Endothelial cell of hepatic sinusoid (primary cell): ENCODE data around the gene TMEM123.

ENCODE experiments used
- in situ Hi-C: cut with HindIII; loops from 2 replicates; pipeline ENCODE4 v1.10.0; 2017; ENCODE audit warnings: low sequenced_read_pairs

TMEM123 gene

DNA sequence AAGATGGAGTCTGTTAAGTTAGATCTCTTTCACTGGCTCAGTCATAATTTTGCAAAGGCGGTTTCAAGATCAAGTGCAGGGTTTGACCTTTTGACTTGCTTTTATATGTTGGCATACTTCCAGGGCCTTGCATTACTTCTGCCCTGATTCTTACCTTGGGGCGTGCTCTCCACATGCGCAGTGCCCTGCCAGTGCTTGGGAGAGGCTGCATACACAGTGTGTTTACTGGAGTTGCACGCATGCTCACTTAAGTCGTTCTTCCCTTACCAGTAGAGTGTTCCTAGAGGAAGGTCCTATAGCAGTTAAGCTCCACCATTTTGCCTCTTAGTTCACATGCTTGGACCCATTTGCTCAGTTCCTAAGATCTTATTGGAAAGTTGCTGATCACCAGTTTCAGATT lies 21.0 kb upstream of the TMEM123 start:
- in situ Hi-C loops, result no loop called here

DNA sequence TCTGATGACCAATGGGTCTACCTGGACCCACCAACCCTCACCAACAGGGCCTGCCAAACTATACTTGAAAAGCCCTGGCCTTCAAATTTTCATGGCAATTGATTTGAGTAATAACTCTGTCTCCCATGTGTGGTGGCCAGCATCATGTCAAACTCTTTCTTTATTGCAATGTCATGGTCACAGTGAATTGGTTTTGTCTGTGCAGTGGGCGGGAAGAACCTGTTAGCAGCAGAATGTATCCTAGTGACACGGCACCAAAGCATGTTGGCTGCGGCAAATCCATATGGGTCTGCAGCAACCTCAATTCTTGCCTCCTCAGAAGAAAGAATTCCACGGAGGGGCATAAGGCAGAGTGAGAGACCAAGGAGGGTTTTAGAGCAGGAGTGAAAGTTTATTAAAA lies 19.6 kb upstream of the TMEM123 start:
- in situ Hi-C loops, result no loop called here

DNA sequence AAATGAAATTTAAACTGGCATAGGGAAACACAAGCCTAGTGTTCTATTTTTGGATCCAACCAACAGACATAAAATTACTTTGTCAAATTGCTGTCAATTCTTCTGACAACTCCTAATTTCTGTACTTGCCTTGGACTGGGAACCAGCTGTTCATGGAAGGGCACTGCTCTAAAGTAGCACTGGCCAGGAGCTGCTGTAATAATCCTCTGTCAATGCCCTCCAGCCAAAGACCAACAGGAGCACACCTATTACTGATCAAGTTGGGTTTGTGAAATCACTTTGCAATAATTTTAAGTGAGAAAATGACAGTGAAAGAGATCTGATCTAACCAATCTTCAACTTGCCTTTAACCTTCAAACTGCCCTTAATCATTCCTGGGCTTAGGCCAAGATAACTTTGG lies 18.9 kb upstream of the TMEM123 start:
- in situ Hi-C loops, result no loop called here

DNA sequence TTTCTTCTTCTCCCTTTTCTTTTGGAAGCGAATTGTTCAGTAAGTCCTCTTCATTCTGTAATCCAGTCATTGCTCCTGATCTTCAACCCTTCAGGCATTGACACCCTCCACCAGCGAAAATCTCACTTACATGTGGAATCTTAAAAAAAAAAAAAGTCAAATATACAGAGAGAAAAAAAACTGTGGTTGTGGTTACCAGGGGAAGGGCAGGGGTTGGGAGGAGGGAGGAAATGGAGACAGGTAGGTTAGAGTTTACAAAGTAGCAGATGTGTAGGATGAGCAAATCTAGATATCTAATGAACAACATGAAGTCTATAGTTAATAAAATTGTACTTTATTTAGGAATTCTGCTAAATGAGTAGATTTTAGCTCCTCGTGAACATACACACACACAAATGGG lies 17.7 kb upstream of the TMEM123 start:
- in situ Hi-C loops, result no loop called here

DNA sequence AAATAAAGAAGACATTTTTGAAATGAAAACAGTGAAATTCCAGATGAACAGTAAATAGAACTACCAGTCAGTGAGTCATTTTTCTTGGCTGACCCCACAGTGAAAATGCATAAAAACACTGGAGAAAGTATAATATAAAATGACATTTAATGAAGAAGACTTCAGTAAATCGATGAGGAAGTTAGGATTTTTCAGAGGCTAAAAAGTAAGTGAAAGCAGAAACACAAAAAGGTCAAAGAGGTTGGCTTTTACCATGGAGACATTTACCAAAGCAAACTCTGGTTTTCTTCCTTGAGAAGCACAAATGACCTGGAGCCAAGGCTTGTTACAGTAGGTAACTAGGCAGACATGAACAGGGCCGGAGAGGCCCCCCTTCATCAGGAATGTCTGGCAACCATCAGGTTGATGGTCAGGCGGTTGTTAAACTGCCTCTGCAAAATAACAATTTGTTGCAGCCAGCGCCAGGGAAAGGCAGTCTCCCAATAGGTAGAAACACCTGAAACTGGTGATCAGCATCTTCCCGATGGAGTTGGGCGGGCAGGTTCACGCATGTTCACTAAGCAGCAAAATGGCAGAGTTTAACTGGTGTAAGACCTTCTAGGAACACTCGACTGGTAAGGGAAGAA lies 16.7 kb upstream of the TMEM123 start:
- in situ Hi-C loops, result no loop called here

DNA sequence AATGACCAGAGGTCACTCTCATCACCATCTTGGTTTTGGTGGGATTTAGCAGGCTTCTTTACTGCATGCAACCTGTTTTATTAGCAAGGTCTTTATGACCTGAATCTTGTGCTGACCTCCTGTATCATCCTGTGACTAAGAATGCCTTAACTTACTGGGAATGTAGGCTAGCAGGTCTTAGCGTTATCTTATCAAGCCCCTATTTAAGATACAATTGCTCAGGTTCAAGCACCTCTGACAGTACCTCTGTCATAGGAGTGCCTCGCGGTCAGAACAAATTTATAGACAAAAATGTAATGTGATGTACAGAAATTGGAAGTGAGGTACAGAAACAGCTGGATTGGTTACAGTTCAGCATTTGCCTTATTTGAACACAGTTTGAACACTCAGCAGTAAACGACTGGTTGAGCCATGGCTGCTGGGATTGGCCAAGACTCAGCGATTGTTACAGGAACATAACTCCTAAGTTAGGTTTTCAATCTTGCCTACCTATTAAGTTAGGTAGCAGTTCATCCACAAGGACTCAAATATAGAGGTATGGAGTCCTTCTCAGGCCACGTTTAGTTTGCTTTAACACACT lies 16.1 kb upstream of the TMEM123 start:
- in situ Hi-C loops, result no loop called here

DNA sequence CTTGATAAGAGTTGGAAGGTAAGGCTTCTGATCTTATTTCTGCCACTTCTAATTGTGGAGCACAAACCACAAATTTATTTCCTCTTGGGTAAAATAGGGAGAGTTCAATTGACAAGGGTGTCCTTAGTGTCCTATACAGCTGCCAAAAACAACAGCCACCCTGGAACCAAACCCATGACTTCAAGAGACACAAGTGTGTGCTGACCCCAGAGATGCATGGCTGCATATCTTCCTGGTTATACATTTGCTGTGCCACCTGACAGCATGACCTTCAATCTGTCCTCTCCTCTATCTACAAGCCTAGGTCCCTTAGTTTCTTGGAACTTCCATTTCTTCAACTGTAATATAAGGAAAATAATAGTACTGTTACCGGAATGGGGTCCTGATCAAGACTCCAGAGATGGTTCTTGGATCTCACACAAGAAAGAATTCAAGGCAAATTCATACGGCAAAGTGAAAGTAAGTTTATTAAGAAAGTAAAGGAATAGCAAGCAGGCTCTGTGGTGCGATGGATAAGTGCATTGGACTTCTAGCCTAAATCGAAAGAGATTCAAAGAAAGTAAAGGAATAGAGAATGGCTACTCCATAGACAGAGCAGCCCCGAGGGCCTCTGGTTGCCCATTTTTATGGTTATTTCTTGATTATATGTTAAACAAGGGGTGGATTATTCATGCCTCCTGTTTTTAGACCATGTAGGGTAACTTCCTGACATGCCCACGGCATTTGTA lies 15.5 kb upstream of the TMEM123 start:
- in situ Hi-C loops, result no loop called here

DNA sequence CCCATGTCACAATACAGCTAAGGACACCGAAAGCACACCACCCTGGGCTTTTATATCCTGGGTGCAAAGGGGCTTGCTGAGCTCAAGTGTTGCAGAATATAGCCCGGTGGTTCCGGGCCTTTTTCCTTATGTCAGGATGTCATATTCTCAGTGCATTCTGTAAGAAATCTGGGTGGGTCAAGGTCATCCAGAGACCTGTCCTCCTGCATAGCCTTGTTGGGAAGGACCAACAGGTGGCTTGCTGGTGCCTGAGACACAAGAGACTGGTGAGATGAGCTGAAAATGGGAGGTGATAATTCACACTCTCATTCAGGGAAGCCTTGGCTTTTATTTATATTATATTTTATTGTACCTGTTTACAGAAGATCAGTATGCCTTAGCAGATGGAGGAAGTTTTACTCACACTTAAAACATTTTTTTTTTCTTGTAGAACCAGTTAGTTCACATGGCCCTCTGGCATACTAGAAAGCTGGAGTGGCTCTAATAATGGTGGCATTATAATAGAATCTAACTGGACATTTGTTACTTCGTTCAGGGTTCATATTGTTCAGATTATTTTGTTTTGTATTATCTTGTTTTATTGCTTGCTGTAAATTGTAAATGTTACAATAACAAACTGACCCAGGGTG lies 14.6 kb upstream of the TMEM123 start:
- in situ Hi-C loops, result no loop called here

DNA sequence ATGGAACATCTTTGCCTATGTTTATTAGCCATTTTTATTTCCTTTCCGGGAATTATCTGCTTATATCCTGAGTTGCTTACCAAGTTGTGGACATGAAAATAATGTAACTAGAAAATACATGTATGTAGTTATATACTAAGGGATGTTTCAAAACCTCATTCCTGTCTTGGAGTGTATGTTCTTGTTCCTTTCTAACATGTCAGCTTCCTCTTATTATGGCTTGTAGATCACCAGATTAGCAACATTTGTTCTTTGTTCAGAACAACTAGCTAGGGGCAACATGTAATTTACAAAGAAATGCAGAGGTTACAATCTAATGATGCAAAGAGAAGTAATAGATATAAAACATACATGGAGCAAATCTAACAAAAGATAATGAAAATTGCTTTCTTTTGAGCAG lies 13.1 kb upstream of the TMEM123 start:
- in situ Hi-C loops, result no loop called here

DNA sequence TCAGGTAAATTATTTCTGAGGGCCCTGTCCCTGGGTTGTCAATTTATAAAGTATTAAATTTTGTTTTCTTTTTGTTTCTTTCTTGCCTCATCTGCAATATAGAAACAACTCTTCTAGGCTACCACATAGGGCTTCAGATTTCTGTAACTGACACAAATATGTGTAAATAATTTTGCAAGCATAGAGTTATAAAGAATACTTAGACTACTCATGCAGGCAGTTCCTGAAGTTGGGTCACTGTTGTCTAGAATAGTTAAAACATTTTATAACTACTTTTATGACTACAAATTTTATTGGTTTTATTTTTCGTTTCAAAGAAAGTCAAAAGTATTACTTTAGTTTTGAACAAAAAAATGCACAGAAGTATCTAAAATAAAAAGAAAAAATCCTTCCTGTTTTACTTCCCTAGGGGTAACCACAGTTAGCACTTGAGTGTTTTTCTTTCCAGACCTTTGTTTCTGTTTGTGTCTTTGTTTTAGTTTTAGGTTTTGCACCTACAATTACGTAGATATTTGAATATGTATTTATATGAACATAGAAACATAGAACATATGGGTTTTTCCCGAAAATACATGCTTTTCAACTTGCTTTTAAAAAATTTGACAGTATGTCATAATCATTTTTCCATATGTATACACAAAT lies 12.4 kb upstream of the TMEM123 start:
- in situ Hi-C loops, result loop anchor here (5.0 kb wide), 1 partner anchor 58 kb away; no protein-coding TSS in a partner anchor

DNA sequence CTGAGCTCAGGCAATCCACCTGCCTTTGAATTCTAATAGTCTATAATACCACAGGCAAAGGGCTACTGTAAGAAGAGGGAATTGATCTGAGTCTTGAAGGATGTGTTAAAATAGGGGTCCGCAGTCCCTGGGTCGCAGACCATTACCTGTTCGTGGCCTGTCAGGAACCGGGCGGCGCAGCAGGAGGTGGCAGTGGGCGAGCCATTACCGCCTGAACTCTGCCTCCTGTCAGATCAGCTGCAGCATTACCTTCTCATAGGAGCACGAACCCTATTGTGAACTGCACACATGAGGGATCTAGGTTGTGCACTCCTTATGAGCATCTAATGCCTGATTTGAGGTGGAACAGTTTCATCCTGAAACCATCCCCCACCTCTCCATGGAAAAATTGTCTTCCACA lies 11.5 kb upstream of the TMEM123 start:
- in situ Hi-C loops, result loop anchor here (5.0 kb wide), 1 partner anchor 57 kb away; no protein-coding TSS in a partner anchor

DNA sequence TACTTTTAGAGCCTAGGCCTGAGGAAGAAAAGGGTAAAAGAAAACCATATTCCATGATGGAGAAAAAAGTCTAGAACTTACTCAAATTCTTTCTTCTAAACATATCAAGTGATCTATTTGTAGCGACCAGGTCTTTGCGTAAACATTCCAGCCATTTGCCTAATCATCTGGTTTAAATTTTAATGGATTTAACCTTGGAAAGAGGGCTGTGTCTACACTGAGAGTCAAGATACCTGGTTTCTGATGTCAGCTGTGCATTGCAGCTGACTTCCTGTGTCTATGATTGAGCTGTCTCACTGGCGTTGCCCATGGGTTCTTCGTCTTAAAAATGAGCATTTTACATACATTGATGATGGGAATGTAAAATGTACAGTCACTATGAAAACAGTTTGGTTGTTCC lies 10.0 kb upstream of the TMEM123 start:
- in situ Hi-C loops, result loop anchor here (5.0 kb wide), 1 partner anchor 55 kb away; no protein-coding TSS in a partner anchor

DNA sequence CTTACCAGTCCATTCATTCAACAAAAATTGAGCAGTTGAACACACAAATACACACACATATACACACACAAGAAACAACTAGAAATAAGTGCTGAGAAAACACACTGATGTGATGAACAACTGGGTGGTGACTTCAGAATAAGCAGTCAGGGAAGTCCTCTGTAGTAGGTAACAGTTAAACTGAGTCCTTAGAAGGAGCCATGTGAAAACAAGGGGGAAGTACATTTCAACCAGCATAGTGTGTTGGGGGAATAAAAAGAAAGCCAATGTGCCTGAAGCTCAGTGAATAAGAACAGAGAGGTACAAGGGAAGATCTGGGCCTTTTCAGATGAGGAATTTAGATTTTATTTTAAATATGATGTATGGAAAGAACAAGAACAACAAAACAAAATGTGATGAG lies 6.8 kb upstream of the TMEM123 start:
- in situ Hi-C loops, result no loop called here

DNA sequence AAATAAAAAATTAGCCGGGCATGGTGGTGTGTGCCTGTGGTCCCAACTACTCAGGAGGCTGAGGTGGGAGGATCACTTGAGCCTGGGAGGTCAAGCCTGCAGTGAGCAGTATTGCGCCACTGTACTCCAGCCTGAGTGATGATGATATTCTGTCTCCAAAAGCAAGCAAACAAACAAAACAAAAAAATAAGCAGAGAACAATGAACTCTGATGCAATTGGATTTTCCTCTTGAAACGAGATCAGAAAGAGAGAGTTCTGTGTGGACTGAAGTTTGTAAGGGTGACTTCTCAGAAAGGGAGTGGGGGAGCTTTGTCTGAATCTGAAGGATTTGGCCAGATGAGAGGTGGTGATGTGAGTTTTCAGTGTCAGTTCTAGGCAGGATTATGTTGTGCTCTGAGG lies 6.0 kb upstream of the TMEM123 start:
- in situ Hi-C loops, result no loop called here

DNA sequence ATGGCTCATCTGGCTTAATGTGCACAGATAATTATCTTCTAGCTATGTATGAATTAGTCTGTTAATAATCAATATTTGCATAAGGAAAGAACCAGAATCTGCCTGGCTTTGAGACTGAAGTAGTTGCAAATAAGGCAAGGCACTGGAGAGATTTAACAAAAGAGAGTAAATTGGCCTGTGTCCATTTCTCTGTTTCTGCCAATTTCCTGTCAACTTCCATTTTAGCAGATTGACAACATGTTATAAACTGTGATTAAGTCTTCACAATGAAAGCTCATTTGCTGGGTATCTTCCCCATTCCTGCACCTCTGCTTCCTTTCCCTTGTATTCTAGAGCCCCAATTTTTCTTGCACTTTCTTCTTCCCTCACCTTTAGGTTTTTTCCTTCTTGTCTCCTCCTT lies 5.3 kb upstream of the TMEM123 start:
- in situ Hi-C loops, result no loop called here

DNA sequence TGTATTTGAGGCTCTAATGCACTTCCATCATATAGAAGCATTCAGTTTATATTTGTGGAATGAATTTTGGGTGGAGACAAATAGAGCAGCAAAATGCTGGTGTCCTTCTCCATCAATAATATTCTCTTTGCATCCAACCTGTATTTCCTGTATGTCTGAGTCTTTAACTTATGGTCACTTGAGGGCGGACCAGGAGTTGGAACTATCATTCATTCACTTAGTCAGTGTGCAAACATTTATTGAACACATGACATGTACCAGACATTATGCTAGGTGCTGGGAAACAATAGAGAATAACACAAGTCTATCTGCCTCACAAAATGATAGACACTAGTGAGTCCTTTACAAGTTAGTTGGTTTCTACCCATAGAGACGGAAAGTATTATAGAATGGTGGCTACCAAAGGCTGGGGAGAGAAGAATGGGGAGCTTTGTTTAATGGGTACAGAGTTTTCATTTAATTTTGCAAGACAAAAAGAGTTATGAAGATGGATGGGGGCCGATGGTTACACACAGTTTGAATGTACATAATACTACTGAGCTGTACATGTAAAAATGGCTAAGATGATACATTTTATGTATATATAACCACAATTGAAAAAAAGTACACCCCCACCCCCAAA lies 4.6 kb upstream of the TMEM123 start:
- in situ Hi-C loops, result no loop called here

DNA sequence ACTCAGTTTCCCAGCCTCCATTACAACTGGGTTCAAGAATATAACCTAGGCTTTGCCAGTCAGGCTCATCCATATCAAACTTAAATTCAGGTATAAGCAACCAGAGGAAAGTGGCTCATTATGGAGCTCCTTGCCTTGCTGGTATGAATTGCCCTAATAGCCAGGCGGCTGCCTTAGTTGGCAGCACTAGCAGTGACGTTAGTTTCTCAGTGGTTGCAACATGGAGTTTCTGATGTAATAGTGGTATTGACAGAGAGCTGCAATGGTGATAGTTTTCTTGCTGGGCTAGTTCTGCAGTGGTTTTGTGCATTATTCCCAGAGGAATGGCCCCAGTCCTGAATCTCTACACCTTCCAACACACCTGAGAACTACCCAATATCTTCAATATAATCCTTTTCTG lies 3.8 kb upstream of the TMEM123 start:
- in situ Hi-C loops, result no loop called here

DNA sequence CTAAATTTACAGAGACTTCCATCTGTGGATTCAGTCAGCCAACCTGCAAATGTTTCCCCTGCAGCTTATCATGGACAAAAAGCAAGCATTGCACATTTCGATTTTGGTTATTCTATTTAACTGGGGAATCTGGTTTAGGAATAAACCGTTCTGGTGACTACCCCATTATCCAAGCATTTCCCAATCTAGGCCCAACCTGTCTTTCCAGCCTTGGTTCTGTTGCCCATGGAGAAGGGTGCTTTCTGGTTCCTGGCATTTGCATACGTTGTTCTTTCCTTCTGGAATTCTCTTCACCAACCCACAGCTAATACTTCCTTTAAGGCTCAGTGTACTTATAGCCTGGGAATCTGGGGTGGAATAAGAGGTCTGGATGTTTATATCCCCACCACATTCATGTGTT lies 1.4 kb upstream of the TMEM123 start:
- in situ Hi-C loops, result no loop called here

DNA sequence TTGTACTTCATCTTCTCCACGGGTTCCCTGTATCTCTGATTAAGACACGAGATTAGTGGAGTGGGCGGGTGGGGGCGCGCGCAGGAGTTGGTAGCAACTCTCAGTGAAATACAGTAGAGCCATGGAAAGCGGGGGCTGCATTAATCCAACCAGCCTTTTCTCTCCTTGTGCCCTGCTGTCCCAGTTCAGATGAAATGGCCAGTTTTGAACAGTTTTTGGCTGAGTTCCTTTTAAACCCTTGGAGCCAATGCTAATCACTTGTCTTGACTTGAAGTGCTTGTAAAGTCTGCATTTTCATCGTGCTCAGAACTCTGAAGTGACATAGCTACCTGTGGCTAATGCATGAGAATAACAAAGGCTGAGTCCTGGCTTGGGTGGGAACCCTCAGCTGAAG lies 734 bp upstream of the TMEM123 start:
- in situ Hi-C loops, result no loop called here

DNA sequence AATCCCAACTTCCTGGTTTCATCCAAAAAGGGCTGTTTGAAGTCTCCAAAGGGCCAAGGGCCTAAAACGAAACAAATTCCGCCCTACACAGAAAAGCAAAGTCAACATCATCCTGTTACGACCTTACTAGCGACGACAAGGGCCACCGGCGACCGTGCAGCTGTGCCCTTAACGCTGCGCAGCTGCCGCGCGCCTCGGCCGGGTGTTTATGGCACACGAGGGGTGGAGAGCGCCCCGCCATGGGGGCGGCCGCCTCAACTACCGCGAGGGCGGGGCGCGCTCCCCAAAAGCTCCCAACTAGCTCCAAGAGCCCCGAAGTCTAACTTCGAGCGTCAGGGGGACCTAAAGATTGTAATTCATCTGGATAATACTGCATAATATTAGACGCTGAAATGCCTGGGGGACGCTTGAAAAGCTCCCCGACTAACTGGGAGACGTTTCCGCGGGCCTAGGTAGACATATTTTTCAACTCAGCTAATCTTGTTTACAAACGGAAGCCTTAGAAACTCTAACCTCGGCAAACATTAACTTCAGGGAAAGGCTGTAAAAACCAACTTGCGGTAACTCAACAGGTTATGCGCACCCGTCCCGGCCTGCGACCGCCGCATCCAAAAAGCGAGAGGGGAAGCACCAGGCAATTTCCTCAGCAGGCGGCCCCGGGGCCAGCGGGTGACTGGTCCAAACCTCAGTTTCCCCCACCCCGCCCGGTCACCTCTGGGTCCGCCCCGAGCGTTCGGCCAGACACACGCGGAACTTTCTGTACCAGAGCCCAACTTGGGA lies 694 bp downstream of the TMEM123 start:
- in situ Hi-C loops, result no loop called here
